K562 (cell line): Measurements from ENCODE around the gene GLDN. TPM values are rescaled to one million over a fixed set of nuclear protein-coding genes. Genes with fewer than 3 reads are reported as not detected.

Experiments used
- ATF6 ChIP-seq: sonication (generic); formaldehyde crosslinking; IDR thresholded peaks from 2 replicates; pipeline ENCODE4 v1.4.0; 2020; ENCODE audit warnings: mild to moderate bottlenecking, missing genetic modification reagents
- CEBPG ChIP-seq, 3 experiments: fragments of 200-800 bp in 1 of 3; sonication (Bioruptor generic) in 1 of 3; sonication (generic) in 1 of 3; formaldehyde crosslinking in 1 of 3; IDR thresholded peaks in 2 of 3; conservative IDR thresholded peaks in 1 of 3; 2 replicates each; pipeline versions ENCODE4 v1.6.1 to v1.8.0; 2016 to 2022; ENCODE audit warnings: missing compliant biosample characterization in 2 of 3, missing genetic modification characterization in 2 of 3, mild to moderate bottlenecking in 1 of 3, missing genetic modification reagents in 1 of 3
- L3MBTL2 ChIP-seq: fragments of 450-650 bp; IDR thresholded peaks from 2 replicates; pipeline ENCODE4 v1.6.1; 2016; ENCODE audit warnings: mild to moderate bottlenecking, moderate library complexity
- PBX2 ChIP-seq, 2 experiments: IDR thresholded peaks in 1 of 2; conservative IDR thresholded peaks in 1 of 2; 2 replicates each; pipeline ENCODE4 v1.6.1; 2016; ENCODE audit warnings: low read depth in 2 of 2, mild to moderate bottlenecking in 1 of 2, missing compliant biosample characterization in 1 of 2, missing genetic modification characterization in 1 of 2, moderate library complexity in 1 of 2
- PML ChIP-seq: IDR thresholded peaks from 2 replicates; pipeline ENCODE4 v1.6.1; 2012; ENCODE audit warnings: low read length, inconsistent platforms
- SETDB1 ChIP-seq: IDR thresholded peaks from one replicate; pipeline ENCODE4 v1.6.1; 2012; ENCODE audit warnings: low read length, control low read depth, inconsistent platforms
- ZNF780A ChIP-seq: fragments of 250-450 bp; sonication (Bioruptor Pico); IDR thresholded peaks from 2 replicates; pipeline ENCODE4 v1.5.0; 2021; ENCODE audit warnings: mild to moderate bottlenecking
- polyA plus RNA-seq, 8 experiments: library from polyadenylated mRNA; depleted of rRNA in 4 of 8; stranded (reverse) in 5 of 8; unstranded in 3 of 8; fragments of >200 nt; fragmentation: Nextera tagmentation in 2 of 8; fragmentation: Illumina TruSeq in 1 of 8; extraction: Ambion mirVana in 2 of 8; extraction: Trizol in 1 of 8; gene quantifications; 2 replicates each; pipeline versions ENCODE4 v1.2.1 to v1.2.3, GENCODE V29; 2011 to 2014; ENCODE audit warnings: inconsistent platforms in 1 of 8, missing spikeins in 1 of 8
- total RNA-seq, 7 experiments: library from RNA; depleted of rRNA in 6 of 7; stranded (reverse); fragments of >200 nt in 6 of 7; fragmentation: Illumina TruSeq in 2 of 7; extraction: Trizol in 2 of 7; gene quantifications; 2 replicates each; pipeline versions ENCODE4 v1.2.1 to v1.2.3, GENCODE V29; 2011 to 2021; ENCODE audit warnings: low replicate concordance in 1 of 7
- TF ChIP-seq, protein P1 (sequence below), 2 experiments: fragments of 450-650 bp in 1 of 2; sonication (generic) in 1 of 2; formaldehyde crosslinking in 1 of 2; IDR thresholded peaks; 2 replicates each; pipeline versions ENCODE4 v1.7.1 to v1.9.0; 2016 to 2022; ENCODE audit warnings: inconsistent platforms in 1 of 2, mild to moderate bottlenecking in 1 of 2, missing genetic modification reagents in 1 of 2

GLDN gene
- total and polyA plus RNA-seq, 9 of the 15 experiments (the other 6 are each of a cell fraction or from before 2014, with no cell fraction given), result 0.05 to 0.33 (median 0.18) TPM

GRCh38 chr15:51356983-51357382, 15.5 kb downstream of the GLDN start (continued):
- TF ChIP-seq, protein P1, sequence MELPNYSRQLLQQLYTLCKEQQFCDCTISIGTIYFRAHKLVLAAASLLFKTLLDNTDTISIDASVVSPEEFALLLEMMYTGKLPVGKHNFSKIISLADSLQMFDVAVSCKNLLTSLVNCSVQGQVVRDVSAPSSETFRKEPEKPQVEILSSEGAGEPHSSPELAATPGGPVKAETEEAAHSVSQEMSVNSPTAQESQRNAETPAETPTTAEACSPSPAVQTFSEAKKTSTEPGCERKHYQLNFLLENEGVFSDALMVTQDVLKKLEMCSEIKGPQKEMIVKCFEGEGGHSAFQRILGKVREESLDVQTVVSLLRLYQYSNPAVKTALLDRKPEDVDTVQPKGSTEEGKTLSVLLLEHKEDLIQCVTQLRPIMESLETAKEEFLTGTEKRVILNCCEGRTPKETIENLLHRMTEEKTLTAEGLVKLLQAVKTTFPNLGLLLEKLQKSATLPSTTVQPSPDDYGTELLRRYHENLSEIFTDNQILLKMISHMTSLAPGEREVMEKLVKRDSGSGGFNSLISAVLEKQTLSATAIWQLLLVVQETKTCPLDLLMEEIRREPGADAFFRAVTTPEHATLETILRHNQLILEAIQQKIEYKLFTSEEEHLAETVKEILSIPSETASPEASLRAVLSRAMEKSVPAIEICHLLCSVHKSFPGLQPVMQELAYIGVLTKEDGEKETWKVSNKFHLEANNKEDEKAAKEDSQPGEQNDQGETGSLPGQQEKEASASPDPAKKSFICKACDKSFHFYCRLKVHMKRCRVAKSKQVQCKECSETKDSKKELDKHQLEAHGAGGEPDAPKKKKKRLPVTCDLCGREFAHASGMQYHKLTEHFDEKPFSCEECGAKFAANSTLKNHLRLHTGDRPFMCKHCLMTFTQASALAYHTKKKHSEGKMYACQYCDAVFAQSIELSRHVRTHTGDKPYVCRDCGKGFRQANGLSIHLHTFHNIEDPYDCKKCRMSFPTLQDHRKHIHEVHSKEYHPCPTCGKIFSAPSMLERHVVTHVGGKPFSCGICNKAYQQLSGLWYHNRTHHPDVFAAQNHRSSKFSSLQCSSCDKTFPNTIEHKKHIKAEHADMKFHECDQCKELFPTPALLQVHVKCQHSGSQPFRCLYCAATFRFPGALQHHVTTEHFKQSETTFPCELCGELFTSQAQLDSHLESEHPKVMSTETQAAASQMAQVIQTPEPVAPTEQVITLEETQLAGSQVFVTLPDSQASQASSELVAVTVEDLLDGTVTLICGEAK (IDR thresholded peaks at IDR 0.05), result peak; percentile 43; the same call in 1 of the 2 replicates
- TF ChIP-seq, protein P1 (CRISPR knock-in tag; IDR thresholded peaks at IDR 0.05), result no peak
- TF ChIP-seq CEBPG (CRISPR knock-in tag; IDR thresholded peaks at IDR 0.05) (no peak), CEBPG (tag; conservative IDR thresholded peaks at IDR 0.05 in 1 of 2, IDR thresholded peaks at IDR 0.05 in 1 of 2) (peak; percentile 37 to 75), PML (no peak), SETDB1 (no peak), ATF6 (CRISPR knock-in tag) (no peak), PBX2 (CRISPR knock-in tag; IDR thresholded peaks at IDR 0.05; ENCODE audit: low read depth) (no peak), PBX2 (tag; conservative IDR thresholded peaks at IDR 0.05; ENCODE audit: low read depth) (0 out of 2 replicates have a peak, but pooled peaks have one; percentile 6), ZNF780A (CRISPR knock-in tag) (no peak), L3MBTL2 (0 out of 2 replicates have a peak, but pooled peaks have one; percentile 59)
